ENCODE results near the gene MUC5AC.

GRCh38 chr11:1123970-1124369 is 33.8 kb upstream of the MUC5AC start:
- TF ChIP-seq, protein P1, sequence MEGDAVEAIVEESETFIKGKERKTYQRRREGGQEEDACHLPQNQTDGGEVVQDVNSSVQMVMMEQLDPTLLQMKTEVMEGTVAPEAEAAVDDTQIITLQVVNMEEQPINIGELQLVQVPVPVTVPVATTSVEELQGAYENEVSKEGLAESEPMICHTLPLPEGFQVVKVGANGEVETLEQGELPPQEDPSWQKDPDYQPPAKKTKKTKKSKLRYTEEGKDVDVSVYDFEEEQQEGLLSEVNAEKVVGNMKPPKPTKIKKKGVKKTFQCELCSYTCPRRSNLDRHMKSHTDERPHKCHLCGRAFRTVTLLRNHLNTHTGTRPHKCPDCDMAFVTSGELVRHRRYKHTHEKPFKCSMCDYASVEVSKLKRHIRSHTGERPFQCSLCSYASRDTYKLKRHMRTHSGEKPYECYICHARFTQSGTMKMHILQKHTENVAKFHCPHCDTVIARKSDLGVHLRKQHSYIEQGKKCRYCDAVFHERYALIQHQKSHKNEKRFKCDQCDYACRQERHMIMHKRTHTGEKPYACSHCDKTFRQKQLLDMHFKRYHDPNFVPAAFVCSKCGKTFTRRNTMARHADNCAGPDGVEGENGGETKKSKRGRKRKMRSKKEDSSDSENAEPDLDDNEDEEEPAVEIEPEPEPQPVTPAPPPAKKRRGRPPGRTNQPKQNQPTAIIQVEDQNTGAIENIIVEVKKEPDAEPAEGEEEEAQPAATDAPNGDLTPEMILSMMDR (conservative IDR thresholded peaks at IDR 0.05 in 1 of 2, IDR thresholded peaks at IDR 0.05 in 1 of 2; ENCODE audit: low read depth in 1 of 2, low read length in 2 of 2) = no peak
- TF ChIP-seq EZH2 (IDR thresholded peaks at IDR 0.05; ENCODE audit: low read length, missing control alignments) = no peak
